DOHH2 (cell line): ENCODE results near the gene PDCD2L.

Experiments used
- H3F3A ChIP-seq: fragments of 200-600 bp; sonication (generic), shearing (Covaris generic); 2 replicates; pipeline ENCODE4 v1.6.0; 2016; ENCODE audit warnings: antibody characterized with exemption, mild to moderate bottlenecking; ENCODE audit not compliant: control insufficient read depth, insufficient read depth
- H3K27ac ChIP-seq: fragments of 200-600 bp; sonication (generic); 2 replicates; pipeline ENCODE4 v1.5.1; 2014; ENCODE audit warnings: low read depth, mild to moderate bottlenecking, low read length, moderate library complexity
- H3K27me3 ChIP-seq: fragments of 200-600 bp; sonication (generic); 2 replicates; pipeline ENCODE4 v1.6.1; 2014; ENCODE audit warnings: mild to moderate bottlenecking, low read length, mixed read lengths; ENCODE audit not compliant: control insufficient read depth
- H3K36me3 ChIP-seq: fragments of 200-600 bp; sonication (generic); 2 replicates; pipeline ENCODE4 v1.6.1; 2014; ENCODE audit warnings: mild to moderate bottlenecking, low read length, moderate library complexity, mixed read lengths; ENCODE audit not compliant: control insufficient read depth
- H3K4me1 ChIP-seq: fragments of 200-600 bp; sonication (generic); 2 replicates; pipeline ENCODE4 v1.6.1; 2014; ENCODE audit warnings: mild to moderate bottlenecking, low read length, mixed read lengths; ENCODE audit not compliant: control insufficient read depth
- H3K4me2 ChIP-seq: fragments of 200-600 bp; sonication (generic); 2 replicates; pipeline ENCODE4 v1.6.0; 2014; ENCODE audit warnings: mild to moderate bottlenecking, low read length, moderate library complexity
- H3K4me3 ChIP-seq: fragments of 200-600 bp; sonication (generic); 2 replicates; pipeline ENCODE4 v1.5.1; 2014; ENCODE audit warnings: mild to moderate bottlenecking, low read length, mixed read lengths
- H3K79me2 ChIP-seq: fragments of 200-600 bp; sonication (generic); 2 replicates; pipeline ENCODE4 v1.6.1; 2014; ENCODE audit warnings: mild to moderate bottlenecking, low read length, mixed read lengths; ENCODE audit not compliant: control insufficient read depth
- H3K9me2 ChIP-seq: fragments of 200-600 bp; sonication (generic); replicated peaks from 2 replicates; pipeline ENCODE4 v1.6.1; 2014; ENCODE audit warnings: mild to moderate bottlenecking, low read length, mixed read lengths; ENCODE audit not compliant: control insufficient read depth
- H3K9me3 ChIP-seq: fragments of 200-600 bp; sonication (generic); 2 replicates; pipeline ENCODE4 v1.6.1; 2014; ENCODE audit warnings: antibody characterized with exemption, low read length, mixed read lengths; ENCODE audit not compliant: control insufficient read depth, insufficient read depth
- H4K20me1 ChIP-seq: fragments of 200-600 bp; sonication (generic); 2 replicates; pipeline ENCODE4 v1.6.0; 2014; ENCODE audit warnings: low read depth, mild to moderate bottlenecking, antibody characterized with exemption, low read length, moderate library complexity; ENCODE audit not compliant: control insufficient read depth, insufficient read depth
- CTCF ChIP-seq: fragments of 200-600 bp; sonication (generic); IDR thresholded peaks from one replicate; pipeline ENCODE4 v1.5.1; 2014; ENCODE audit warnings: antibody characterized with exemption, mild to moderate bottlenecking, low read depth, low read length; ENCODE audit not compliant: poor library complexity, severe bottlenecking
- EZH2phosphoT487 ChIP-seq: fragments of 200-600 bp; sonication (generic); IDR thresholded peaks from 2 replicates; pipeline ENCODE4 v1.6.1; 2017; ENCODE audit warnings: borderline replicate concordance, mild to moderate bottlenecking, antibody characterized with exemption, low read length, moderate library complexity, mixed read lengths

The PDCD2L gene

GRCh38 chr19:34411216-34411615 is 7.0 kb downstream of the PDCD2L start:
- no peaks in the 10 kb centered on the region for H3K27me3 ChIP-seq
- no peaks in the 10 kb centered on the region for H3F3A ChIP-seq
- H3K36me3 ChIP-seq, result peaks cover 64% of the 10 kb centered on the region
- no peaks in the 10 kb centered on the region for H4K20me1 ChIP-seq
- H3K4me2 ChIP-seq, result no peak overlapping the region
- H3K27ac ChIP-seq, result no peak overlapping the region
- H3K9me3 ChIP-seq, result no peaks in the 10 kb centered on the region
- no peaks in the 10 kb centered on the region for H3K9me2 ChIP-seq
- peaks cover 48% of the 10 kb centered on the region for H3K79me2 ChIP-seq
- no peak overlapping the region for H3K4me3 ChIP-seq
- TF ChIP-seq EZH2phosphoT487, result no peak
- TF ChIP-seq CTCF, result no peak
- peaks cover 24% of the 10 kb centered on the region for H3K4me1 ChIP-seq

- H3K4me1 ChIP-seq, result no peaks in the 10 kb centered on the region
- peaks cover 70% of the 10 kb centered on the region for H3K36me3 ChIP-seq
- H3K27ac ChIP-seq, result no peak overlapping the region
- peaks cover 25% of the 10 kb centered on the region for H3K79me2 ChIP-seq
- no peaks in the 10 kb centered on the region for H3K9me3 ChIP-seq
- no peaks in the 10 kb centered on the region for H3K27me3 ChIP-seq
- no peaks in the 10 kb centered on the region for H3K9me2 ChIP-seq
- no peak for TF ChIP-seq EZH2phosphoT487
- TF ChIP-seq CTCF, result no peak
- no peaks in the 10 kb centered on the region for H4K20me1 ChIP-seq
- no peaks in the 10 kb centered on the region for H3F3A ChIP-seq
- no peak overlapping the region for H3K4me3 ChIP-seq
- no peak overlapping the region for H3K4me2 ChIP-seq
Measured at GRCh38 chr19:34416021-34416545, 11.9 kb downstream of the PDCD2L start.

GRCh38 chr19:34418300-34418699 is 14.1 kb downstream of the PDCD2L start:
- H3K27me3 ChIP-seq, result no peaks in the 10 kb centered on the region
- no peaks in the 10 kb centered on the region for H3K9me3 ChIP-seq
- no peaks in the 10 kb centered on the region for H4K20me1 ChIP-seq
- no peak overlapping the region for H3K4me2 ChIP-seq
- H3K79me2 ChIP-seq, result peaks cover 20% of the 10 kb centered on the region
- H3K36me3 ChIP-seq, result peaks cover 71% of the 10 kb centered on the region
- H3K27ac ChIP-seq, result no peak overlapping the region
- no peaks in the 10 kb centered on the region for H3K4me1 ChIP-seq
- TF ChIP-seq CTCF, result no peak
- TF ChIP-seq EZH2phosphoT487, result no peak
- no peak overlapping the region for H3K4me3 ChIP-seq
- no peaks in the 10 kb centered on the region for H3K9me2 ChIP-seq
- no peaks in the 10 kb centered on the region for H3F3A ChIP-seq
